NB4 (cell line): ENCODE results near the gene RBM19.

ENCODE experiments used
- DNase-seq: peaks from one replicate; pipeline ENCODE4 v3.0.0; 2010; ENCODE audit warnings: low read depth
- H3K4me3 ChIP-seq: one replicate; pipeline ENCODE4 v1.5.1; 2011; ENCODE audit warnings: mild to moderate bottlenecking, low read depth, low read length, moderate library complexity
- MYC ChIP-seq: IDR thresholded peaks from 2 replicates; pipeline ENCODE4 v1.6.1; 2011; ENCODE audit warnings: low read depth, low read length
- POLR2A ChIP-seq: IDR thresholded peaks from 2 replicates; pipeline ENCODE4 v1.6.1; 2011; ENCODE audit warnings: mild to moderate bottlenecking; ENCODE audit not compliant: insufficient read length; ENCODE audit errors: extremely low read depth
- TF ChIP-seq, protein P1 (sequence below): IDR thresholded peaks from 2 replicates; pipeline ENCODE4 v1.6.1; 2011; ENCODE audit warnings: low read depth, low read length
- TF ChIP-seq, protein P2 (sequence below): IDR thresholded peaks from one replicate; pipeline ENCODE4 v1.5.1; 2012; ENCODE audit warnings: low read depth, low read length

RBM19 gene

GRCh38 chr12:113837084-113837483 is 129.0 kb downstream of the RBM19 start:
- DNase-seq: no peak
- TF ChIP-seq MYC (no peak), POLR2A (no peak)
- TF ChIP-seq, protein P1, sequence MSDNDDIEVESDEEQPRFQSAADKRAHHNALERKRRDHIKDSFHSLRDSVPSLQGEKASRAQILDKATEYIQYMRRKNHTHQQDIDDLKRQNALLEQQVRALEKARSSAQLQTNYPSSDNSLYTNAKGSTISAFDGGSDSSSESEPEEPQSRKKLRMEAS: no peak
- TF ChIP-seq, protein P2, sequence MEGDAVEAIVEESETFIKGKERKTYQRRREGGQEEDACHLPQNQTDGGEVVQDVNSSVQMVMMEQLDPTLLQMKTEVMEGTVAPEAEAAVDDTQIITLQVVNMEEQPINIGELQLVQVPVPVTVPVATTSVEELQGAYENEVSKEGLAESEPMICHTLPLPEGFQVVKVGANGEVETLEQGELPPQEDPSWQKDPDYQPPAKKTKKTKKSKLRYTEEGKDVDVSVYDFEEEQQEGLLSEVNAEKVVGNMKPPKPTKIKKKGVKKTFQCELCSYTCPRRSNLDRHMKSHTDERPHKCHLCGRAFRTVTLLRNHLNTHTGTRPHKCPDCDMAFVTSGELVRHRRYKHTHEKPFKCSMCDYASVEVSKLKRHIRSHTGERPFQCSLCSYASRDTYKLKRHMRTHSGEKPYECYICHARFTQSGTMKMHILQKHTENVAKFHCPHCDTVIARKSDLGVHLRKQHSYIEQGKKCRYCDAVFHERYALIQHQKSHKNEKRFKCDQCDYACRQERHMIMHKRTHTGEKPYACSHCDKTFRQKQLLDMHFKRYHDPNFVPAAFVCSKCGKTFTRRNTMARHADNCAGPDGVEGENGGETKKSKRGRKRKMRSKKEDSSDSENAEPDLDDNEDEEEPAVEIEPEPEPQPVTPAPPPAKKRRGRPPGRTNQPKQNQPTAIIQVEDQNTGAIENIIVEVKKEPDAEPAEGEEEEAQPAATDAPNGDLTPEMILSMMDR: no peak
- no peak overlapping the region for H3K4me3 ChIP-seq

DNA sequence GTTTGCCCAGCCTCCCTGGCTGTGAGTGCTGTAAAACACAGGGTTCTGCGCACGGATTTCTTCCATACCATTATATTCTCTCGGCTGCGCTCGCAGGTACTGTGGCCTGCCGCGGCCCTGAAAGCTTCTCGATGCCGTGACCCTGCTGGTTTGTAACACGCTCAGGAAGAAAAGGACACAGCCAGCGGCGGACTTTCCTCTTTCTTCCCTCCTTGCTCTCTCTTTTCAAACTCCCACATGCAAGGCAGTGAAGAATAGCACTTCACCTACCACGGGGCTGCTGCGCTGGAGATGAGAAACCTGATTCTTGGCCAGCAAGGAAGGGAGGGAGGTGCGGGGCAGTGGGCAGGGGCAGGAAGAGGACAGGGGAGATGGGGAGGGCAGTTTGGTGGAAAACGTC is 130.2 kb downstream of the RBM19 start:
- DNase-seq: no peak
- H3K4me3 ChIP-seq: no peak overlapping the region
- TF ChIP-seq, protein P1: no peak
- no peak for TF ChIP-seq MYC
- TF ChIP-seq, protein P2: no peak
- TF ChIP-seq POLR2A: no peak

GRCh38 chr12:113835433-113835832 is 130.7 kb downstream of the RBM19 start:
- no peak for DNase-seq
- TF ChIP-seq POLR2A: no peak
- TF ChIP-seq, protein P1: no peak
- no peak for TF ChIP-seq MYC
- TF ChIP-seq, protein P2: no peak

GRCh38 chr12:113833422-113833821 is 132.7 kb downstream of the RBM19 start:
- TF ChIP-seq, protein P2: no peak
- no peak for TF ChIP-seq MYC
- TF ChIP-seq, protein P1: no peak
- TF ChIP-seq POLR2A: no peak
- DNase-seq: no peak
- H3K4me3 ChIP-seq: no peak overlapping the region

More at GRCh38 chr12:113835433-113835832, 130.7 kb downstream of the RBM19 start:
- no peak overlapping the region for H3K4me3 ChIP-seq

DNA sequence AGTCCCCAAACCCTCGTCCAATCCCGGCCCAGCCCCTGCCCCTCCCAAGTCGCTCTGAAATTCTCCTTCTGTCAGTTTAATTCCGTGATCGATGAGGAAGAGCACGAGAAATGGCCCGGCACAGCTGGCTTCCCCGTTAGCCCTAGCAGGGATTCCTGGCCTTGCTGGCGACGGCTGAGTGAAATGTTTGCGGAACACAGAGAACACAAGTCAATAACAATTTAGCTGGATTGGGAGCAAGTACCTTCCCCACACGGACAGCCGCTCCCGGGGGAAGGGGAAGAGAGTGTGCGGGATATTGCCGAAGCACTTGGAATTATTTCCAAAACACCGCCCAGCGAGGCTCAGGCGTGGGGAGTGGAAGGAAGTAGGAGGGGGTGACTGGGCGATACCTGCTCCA is 134.6 kb downstream of the RBM19 start:
- TF ChIP-seq POLR2A (no peak), MYC (no peak)
- TF ChIP-seq, protein P2: no peak
- TF ChIP-seq, protein P1: no peak
- DNase-seq: no peak
- H3K4me3 ChIP-seq: no peak overlapping the region

DNA sequence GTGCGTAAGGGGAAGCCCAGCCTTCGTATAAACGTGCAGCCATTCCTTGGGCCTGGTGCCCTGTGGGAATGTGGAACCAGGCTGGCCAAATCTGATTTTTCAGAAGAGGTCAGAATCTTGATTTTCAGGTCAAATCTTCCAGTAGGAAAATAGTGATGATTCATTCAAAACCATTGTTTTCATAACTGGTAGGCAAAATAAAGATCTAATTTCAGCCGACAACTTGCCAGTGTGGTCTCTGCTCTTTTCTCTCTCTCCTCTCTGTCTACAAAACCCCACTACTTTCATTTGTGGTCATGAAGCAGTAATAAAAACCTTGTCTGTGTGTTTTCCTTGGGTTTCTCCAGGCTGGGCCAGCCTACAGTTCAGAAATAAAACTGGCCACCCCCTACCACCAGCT is 135.1 kb downstream of the RBM19 start:
- TF ChIP-seq MYC (no peak), POLR2A (no peak)
- TF ChIP-seq, protein P1: no peak
- TF ChIP-seq, protein P2: no peak
- H3K4me3 ChIP-seq: no peak overlapping the region
- no peak for DNase-seq
